ENCODE data around the gene RBM44. TPM values are rescaled to one million over a fixed set of nuclear protein-coding genes. Genes with fewer than 3 reads are reported as not detected.

RBM44 gene
- total and polyA plus RNA-seq, 2 donors (not counting 1 experiment from before 2014, with no cell fraction given): 0.17 to 0.34 TPM

- no peaks in the 10 kb centered on the region for H3K27me3 ChIP-seq (ENCODE audit: control insufficient read depth, insufficient read depth, low read length)
- no peaks in the 10 kb centered on the region for H3K36me3 ChIP-seq (ENCODE audit: control insufficient read depth, insufficient read depth, low read length)
- H3K27ac ChIP-seq (ENCODE audit: insufficient read depth, low read length): no peak overlapping the region
- no peaks in the 10 kb centered on the region for H3K9me3 ChIP-seq (ENCODE audit: control insufficient read depth, insufficient read depth, low read depth, low read length)
- H3K4me3 ChIP-seq (replicated peaks in 1 of 4; ENCODE audit: control extremely low read depth in 1 of 4, insufficient read depth in 1 of 4, low read depth in 3 of 4, low read length in 4 of 4): no peak overlapping the region
- no peak overlapping the region for H3K9ac ChIP-seq (ENCODE audit: insufficient read depth, low read length)
- H3K4me1 ChIP-seq (ENCODE audit: control insufficient read depth, extremely low read depth, insufficient read depth, low read length): no peaks in the 10 kb centered on the region
- TF ChIP-seq EZH2 (IDR thresholded peaks at IDR 0.05; ENCODE audit: low read length, missing control alignments) (no peak), CTCF (conservative IDR thresholded peaks at IDR 0.05 in 1 of 2, IDR thresholded peaks at IDR 0.05 in 1 of 2; ENCODE audit: low read depth in 1 of 2, low read length in 2 of 2) (no peak)
- no peak overlapping the region for H2AFZ ChIP-seq (ENCODE audit: low read length)
- no peak for DNase-seq (ENCODE audit: low read depth in 2 of 2)
- no peaks in the 10 kb centered on the region for H3K79me2 ChIP-seq (ENCODE audit: control insufficient read depth, insufficient read depth, low read length)
- H4K20me1 ChIP-seq (ENCODE audit: control insufficient read depth, extremely low read depth, insufficient read depth, low read length): no peaks in the 10 kb centered on the region
- no peak overlapping the region for H3K4me2 ChIP-seq (ENCODE audit: extremely low read depth, insufficient read depth, low read length)
These were observed 1.3 kb upstream of the RBM44 start for GRCh38 chr2:237797253-237797652.

- no peaks in the 10 kb centered on the region for H3K27me3 ChIP-seq (ENCODE audit: control insufficient read depth, insufficient read depth, low read length)
- H3K27ac ChIP-seq (ENCODE audit: insufficient read depth, low read length): no peak overlapping the region
- H3K4me1 ChIP-seq (ENCODE audit: control insufficient read depth, extremely low read depth, insufficient read depth, low read length): no peaks in the 10 kb centered on the region
- H3K79me2 ChIP-seq (ENCODE audit: control insufficient read depth, insufficient read depth, low read length): no peaks in the 10 kb centered on the region
- no peak overlapping the region for H3K4me2 ChIP-seq (ENCODE audit: extremely low read depth, insufficient read depth, low read length)
- H2AFZ ChIP-seq (ENCODE audit: low read length): no peak overlapping the region
- TF ChIP-seq EZH2 (IDR thresholded peaks at IDR 0.05; ENCODE audit: low read length, missing control alignments) (no peak), CTCF (conservative IDR thresholded peaks at IDR 0.05 in 1 of 2, IDR thresholded peaks at IDR 0.05 in 1 of 2; ENCODE audit: low read depth in 1 of 2, low read length in 2 of 2) (no peak)
- no peak overlapping the region for H3K9ac ChIP-seq (ENCODE audit: insufficient read depth, low read length)
- H3K4me3 ChIP-seq (replicated peaks in 1 of 4; ENCODE audit: control extremely low read depth in 1 of 4, insufficient read depth in 1 of 4, low read depth in 3 of 4, low read length in 4 of 4): no peak overlapping the region
- H4K20me1 ChIP-seq (ENCODE audit: control insufficient read depth, extremely low read depth, insufficient read depth, low read length): no peaks in the 10 kb centered on the region
- no peak for DNase-seq (ENCODE audit: low read depth in 2 of 2)
- H3K36me3 ChIP-seq (ENCODE audit: control insufficient read depth, insufficient read depth, low read length): no peaks in the 10 kb centered on the region
- H3K9me3 ChIP-seq (ENCODE audit: control insufficient read depth, insufficient read depth, low read depth, low read length): no peaks in the 10 kb centered on the region
These were observed 465 bp downstream of the RBM44 start for GRCh38 chr2:237799060-237799428.

GRCh38 chr2:237801466-237801865, 2.9 kb downstream of the RBM44 start:
- Histone ChIP-seq H4K20me1 (ENCODE audit: control insufficient read depth, extremely low read depth, insufficient read depth, low read length) (no peaks in the 10 kb centered on the region), H3K27me3 (ENCODE audit: control insufficient read depth, insufficient read depth, low read length) (no peaks in the 10 kb centered on the region), H3K9ac (ENCODE audit: insufficient read depth, low read length) (no peak overlapping the region), H3K36me3 (ENCODE audit: control insufficient read depth, insufficient read depth, low read length) (no peaks in the 10 kb centered on the region), H3K4me3 (replicated peaks in 1 of 4; ENCODE audit: control extremely low read depth in 1 of 4, insufficient read depth in 1 of 4, low read depth in 3 of 4, low read length in 4 of 4) (no peak overlapping the region), H2AFZ (ENCODE audit: low read length) (no peak overlapping the region), H3K27ac (ENCODE audit: insufficient read depth, low read length) (no peak overlapping the region), H3K4me2 (ENCODE audit: extremely low read depth, insufficient read depth, low read length) (no peak overlapping the region), H3K9me3 (ENCODE audit: control insufficient read depth, insufficient read depth, low read depth, low read length) (no peaks in the 10 kb centered on the region), H3K4me1 (ENCODE audit: control insufficient read depth, extremely low read depth, insufficient read depth, low read length) (no peaks in the 10 kb centered on the region), H3K79me2 (ENCODE audit: control insufficient read depth, insufficient read depth, low read length) (no peaks in the 10 kb centered on the region)
- TF ChIP-seq EZH2 (IDR thresholded peaks at IDR 0.05; ENCODE audit: low read length, missing control alignments) (no peak), CTCF (conservative IDR thresholded peaks at IDR 0.05 in 1 of 2, IDR thresholded peaks at IDR 0.05 in 1 of 2; ENCODE audit: low read depth in 1 of 2, low read length in 2 of 2) (no peak)
- no peak for DNase-seq (ENCODE audit: low read depth in 2 of 2)

Data from fibroblast of lung (primary cell).